LHCN-M2 (cell line): ENCODE data around the gene CATSPER1. TPM values are rescaled to one million over a fixed set of nuclear protein-coding genes. Genes with fewer than 3 reads are reported as not detected.
A peak's percentile ranks its signal among the peaks of the same experiment; 100 is the strongest.
"Not testable (repeated sequence)": the region's sequence is repeated elsewhere in the genome, so short reads cannot be mapped to it uniquely, and the experiment has no call there.

Source experiments
- DNase-seq: peaks from one replicate; pipeline ENCODE4 v3.0.0-alpha.2; 2012; ENCODE audit warnings: low read depth
- total RNA-seq: library from RNA; depleted of rRNA; stranded (reverse); fragments of >200 nt; gene quantifications from 2 replicates; pipeline ENCODE4 v1.2.3, GENCODE V29; 2014

Gene CATSPER1
- total RNA-seq, 1 experiment from 2014 or later: 0.75 TPM

- DNase-seq: peak; percentile 97
Observed at GRCh38 chr11:66051766-66052663, 25.7 kb upstream of the CATSPER1 start, which contains the start of gene SF3B2. Gene SF3B2, plus strand, starts transcription at chr11:66052364. Its CDS starts 21 bp downstream, at chr11:66052385.

DNA sequence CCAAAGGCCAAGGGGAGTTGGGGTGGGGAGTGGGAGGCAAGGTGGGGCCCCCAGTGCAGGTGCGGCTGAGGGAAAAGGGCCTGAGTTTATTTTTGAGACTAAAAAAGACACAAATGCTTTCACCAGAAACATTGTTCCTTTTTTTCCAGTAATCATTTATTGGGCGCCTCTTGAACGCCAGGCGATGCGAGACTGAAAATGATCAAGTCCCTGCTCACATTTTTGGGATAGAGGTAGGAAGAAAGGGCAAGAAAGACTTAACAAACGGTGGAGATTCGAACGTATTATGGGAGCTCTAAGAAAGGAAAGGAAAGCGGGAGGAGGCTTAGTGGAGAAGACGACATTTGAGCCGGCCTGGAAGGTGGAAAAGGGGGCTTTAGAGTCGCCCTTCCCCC, 25.1 kb upstream of the CATSPER1 start:
- no peak for DNase-seq

DNA sequence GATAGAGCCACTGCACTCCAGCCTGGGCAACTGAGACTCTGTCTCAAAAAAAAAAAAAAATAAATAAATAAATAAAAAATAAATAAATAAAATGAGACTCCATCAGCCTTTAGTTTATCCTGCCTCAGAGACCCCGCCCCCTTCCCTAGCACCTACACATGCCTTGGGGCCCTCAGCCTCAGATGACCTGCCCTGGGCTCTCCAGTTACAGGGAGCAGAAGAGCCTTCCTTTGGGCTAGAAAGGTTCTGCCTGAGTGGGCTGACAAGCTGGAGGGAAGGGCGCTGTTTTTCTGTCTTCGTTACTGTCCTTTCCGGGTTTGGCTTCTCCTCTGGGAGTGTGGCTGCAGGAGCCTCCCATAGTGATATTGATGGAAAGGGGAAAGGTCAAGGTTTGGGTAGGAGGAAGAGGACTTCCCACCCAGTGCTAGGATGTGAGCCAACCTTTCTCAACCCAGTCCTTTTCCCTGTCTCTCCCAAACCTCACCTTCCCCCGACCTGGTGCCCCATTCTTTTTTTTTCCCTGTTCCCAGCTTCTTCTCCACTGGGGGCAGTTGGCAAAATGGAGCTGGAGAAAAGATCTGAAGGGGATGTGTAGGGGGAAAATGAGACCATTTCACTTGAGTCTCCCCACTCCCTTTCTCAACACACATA, 24.4 kb upstream of the CATSPER1 start:
- DNase-seq: no peak

- DNase-seq: no peak
Observed at GRCh38 chr11:66048547-66049323, 22.5 kb upstream of the CATSPER1 start, which contains the start of gene GAL3ST3. Gene GAL3ST3, minus strand, starts transcription at chr11:66049161. Its CDS starts 3,746 bp downstream, at chr11:66045415.

DNA sequence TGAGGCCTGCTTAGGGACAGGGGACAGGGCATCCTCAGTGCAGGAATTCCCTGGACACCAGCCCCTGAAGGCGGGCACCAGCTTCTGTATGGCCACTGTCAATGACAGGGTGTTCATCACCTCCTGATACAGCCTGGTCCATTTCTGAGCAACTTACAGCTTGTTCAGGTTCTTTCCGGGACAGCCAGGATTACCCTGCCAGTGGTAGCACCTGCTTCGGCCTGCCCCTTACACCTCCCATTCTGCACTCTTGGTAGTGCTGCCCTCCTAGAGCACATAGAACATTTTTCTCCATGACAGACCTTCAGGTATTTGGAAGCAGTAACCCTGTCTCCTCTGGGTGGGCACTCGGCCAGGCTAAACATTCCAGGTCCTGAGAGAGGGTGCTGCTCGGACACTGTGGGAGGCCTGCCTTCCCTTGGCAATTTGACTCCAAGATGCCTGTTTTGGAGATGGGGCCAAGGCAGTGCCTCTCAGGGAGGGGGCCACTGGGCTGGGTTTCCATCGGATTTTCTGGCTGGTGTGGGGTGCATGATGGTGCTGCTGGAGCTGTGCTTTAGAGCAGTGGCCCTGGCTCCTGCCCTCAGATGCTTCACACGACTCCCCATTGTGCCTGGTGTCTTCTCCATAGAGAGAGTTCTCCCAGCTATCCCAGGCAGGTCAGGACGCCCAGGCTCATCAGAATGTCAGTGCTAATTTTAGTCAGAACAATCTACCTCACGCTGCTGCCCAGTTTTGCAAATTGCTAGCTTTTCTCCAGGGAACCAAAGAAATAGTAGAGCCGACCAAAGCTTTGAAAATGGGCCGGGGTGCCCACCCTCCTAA, 21.5 kb upstream of the CATSPER1 start:
- DNase-seq: no peak

DNA sequence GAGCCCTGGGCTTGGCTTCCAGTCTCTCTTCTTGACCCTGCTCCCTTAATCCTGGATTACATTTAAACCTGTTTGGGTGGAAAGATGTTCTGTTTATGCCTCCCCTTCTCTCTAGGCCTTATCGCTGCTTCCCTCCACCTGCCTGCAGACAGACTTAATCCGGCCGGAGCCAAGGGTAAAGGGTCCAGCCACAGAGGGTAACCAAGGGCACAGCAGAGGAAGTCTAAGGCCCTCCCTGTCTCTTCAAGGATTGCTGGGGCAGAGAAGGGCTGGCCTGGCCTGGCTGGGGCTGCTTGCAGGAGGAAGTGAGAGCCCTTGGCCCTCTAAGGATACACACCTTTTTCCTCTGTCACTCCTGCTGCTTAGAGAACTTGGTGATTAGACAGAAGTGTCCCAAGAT, 20.6 kb upstream of the CATSPER1 start:
- no peak for DNase-seq

DNA sequence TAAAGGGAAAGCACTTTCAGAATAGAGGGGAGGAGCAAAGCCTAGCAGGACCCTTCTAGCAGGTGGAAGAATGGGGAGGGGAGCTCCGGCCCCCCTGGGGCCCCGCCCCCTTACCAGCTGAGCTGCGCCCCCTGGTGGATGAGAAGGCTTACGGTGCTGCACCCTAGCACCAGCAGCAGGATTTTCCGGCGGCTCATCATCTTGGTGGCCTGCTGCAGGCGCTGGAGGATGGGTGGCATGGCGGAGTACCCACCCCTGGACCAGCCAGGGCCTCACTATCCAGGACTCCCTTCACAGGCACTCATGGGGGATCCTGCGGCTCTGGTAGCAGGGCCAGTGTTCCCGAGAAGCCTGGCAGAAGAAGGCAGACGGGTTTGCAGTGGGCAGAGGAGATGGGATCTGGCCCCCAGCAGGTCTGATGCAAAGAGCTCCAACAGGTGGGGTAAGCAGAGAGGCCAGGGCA, 18.9 kb upstream of the CATSPER1 start:
- peak; percentile 67 for DNase-seq

GRCh38 chr11:66044757-66045156, 18.5 kb upstream of the CATSPER1 start:
- DNase-seq: peak; percentile 32

GRCh38 chr11:66042996-66043906, 17.0 kb upstream of the CATSPER1 start:
- no peak for DNase-seq

GRCh38 chr11:66042227-66042995, 16.1 kb upstream of the CATSPER1 start:
- no peak for DNase-seq

- DNase-seq: no peak
Observed at GRCh38 chr11:66039765-66040164, 13.5 kb upstream of the CATSPER1 start.

DNA sequence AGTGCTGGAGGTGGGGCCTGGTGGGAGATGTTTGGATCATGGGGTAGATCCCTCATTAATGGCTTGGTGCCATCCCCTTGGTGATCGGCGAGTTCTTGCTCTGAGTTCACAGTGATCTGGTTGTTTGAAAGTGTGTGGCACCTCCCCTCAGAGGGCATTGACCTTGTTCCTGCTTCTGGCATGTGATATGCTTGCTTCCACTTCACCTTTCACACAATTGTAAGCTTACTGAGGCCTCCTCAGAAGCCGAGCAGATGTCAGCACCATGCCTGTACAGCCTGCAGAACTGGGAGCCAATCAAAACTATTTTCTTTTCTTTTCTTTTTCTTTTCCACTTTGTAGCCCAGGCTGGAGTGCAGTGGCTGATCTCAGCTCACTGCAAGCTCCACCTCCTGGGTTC, 11.0 kb upstream of the CATSPER1 start:
- no peak for DNase-seq

DNA sequence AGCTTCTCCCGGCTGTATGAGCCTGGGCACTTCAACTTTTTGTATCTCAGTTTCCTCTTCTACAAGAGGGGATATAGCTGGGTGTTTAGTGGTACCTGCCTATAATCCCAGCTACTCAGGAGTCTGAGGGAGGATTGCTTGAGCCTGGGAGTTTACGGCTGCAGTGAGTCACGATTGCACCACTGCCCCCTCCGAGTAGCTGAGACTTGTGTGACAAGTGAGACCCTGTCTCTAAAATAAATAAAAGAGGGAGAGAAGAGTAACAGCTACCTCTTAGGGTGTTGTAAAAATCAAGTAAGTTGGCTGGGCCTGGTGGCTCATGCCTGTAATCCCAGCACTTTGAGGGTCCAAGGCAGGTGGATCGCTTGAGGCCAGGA, 10.0 kb upstream of the CATSPER1 start:
- no peak for DNase-seq

DNA sequence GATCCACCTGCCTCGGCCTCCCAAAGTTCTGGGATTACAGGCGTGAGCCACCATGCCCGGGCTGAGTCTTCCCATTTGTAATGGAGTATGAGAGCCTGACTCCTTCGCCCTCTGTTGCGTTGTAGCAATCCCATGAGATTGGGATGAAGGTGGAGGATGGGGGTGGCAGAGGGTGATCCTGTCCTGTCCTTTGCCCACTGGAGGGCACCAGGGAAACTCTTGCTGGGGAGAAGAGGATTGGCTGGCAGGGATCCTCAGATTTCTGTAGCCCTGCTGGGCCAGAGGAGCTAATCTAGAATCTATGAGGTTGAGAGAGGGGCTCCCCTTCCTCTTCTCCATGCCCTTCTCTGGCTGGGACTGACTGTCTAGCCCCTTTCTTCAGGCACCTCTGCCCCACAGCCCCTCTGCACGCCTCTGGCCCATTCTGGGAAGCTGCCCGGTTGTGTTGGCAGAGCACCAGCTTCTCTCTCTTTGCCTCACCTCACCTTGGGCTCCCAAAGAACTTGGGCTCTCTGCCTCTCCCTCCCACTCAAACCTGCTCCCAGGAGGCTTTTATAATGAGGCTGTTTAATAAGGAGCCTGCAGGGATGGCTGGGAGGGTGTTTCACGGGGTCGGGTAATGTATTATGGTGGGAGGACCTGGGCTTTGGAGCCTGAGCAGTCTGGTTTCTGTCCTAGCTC, 9.5 kb upstream of the CATSPER1 start:
- DNase-seq: no peak

GRCh38 chr11:66032957-66033735, 6.9 kb upstream of the CATSPER1 start:
- no peak for DNase-seq

- DNase-seq: not testable (repeated sequence)
Observed at GRCh38 chr11:66023186-66023440, 3.2 kb downstream of the CATSPER1 start.

DNA sequence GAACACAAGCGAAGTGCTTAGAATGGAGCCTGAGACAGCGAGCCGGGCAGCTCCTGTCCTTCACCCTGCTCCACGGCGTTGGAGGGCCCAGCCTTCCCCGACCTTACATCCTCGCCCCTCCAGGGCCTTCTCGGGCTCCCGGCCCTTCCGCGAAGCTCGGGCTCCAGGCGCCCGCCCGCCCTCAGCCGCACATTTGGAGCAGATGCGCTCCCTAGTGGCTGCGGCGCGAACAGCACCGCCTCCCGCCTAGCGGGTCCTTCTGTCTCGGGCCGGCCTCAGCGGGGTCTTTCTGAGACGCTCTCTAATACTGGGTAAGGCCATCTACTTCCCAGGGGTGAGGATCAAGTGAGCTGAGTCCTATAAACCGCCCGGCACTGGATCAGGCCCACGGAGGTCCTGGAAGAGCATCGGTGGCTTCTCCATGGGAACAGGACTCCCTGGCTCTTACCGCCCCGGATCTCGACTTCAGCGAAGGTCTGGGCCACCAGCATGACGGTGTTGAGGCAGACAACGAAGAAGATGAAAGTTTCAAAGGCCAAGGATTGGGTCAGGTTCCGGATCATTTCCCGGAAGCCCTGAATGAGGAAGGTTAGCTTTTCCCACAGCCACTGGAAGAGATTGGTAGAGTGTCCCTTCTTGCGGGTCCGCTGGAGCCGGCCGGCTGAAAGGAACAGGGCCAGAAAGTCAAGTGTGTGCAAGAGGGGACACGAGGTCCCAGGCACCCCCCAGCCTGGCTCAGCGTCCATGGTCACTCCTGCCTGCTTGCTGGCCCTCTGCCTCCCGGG, 3.7 kb downstream of the CATSPER1 start:
- peak; percentile 61 for DNase-seq
